Gastroesophageal sphincter (tissue), 2 donors: Measurements from ENCODE around the gene TOP2B.

Source experiments
- POLR2A ChIP-seq, 2 donors: fragments of 450-650 bp; IDR thresholded peaks; one replicate each; pipeline ENCODE4 v1.6.1; 2017; ENCODE audit warnings: antibody characterized with exemption in 2 of 2, mild to moderate bottlenecking in 2 of 2, moderate library complexity in 1 of 2
- POLR2AphosphoS5 ChIP-seq: sonication (generic); formaldehyde crosslinking; IDR thresholded peaks from one replicate; pipeline ENCODE4 v1.6.1; 2017; ENCODE audit warnings: antibody characterized with exemption

GRCh38 chr3:25556447-25556846 is 108.3 kb downstream of the TOP2B start:
- TF ChIP-seq POLR2A (IDR thresholded peaks at IDR 0.05) (no peak), POLR2AphosphoS5 (no peak)
